Jurkat, Clone E6-1 (cell line): ENCODE results near the gene KRT7.
"Not testable (repeated sequence)": the region's sequence is repeated elsewhere in the genome, so short reads cannot be mapped to it uniquely, and the experiment has no call there.

Experiments used
- DNase-seq: peaks from one replicate; pipeline ENCODE4 v3.0.0-alpha.2; 2011; ENCODE audit warnings: low read depth, low spot score
- H3K4me3 ChIP-seq: 2 replicates; pipeline ENCODE4 v1.5.1; 2011; ENCODE audit warnings: mild to moderate bottlenecking, low read length, control low read depth, moderate library complexity

Gene KRT7

DNA sequence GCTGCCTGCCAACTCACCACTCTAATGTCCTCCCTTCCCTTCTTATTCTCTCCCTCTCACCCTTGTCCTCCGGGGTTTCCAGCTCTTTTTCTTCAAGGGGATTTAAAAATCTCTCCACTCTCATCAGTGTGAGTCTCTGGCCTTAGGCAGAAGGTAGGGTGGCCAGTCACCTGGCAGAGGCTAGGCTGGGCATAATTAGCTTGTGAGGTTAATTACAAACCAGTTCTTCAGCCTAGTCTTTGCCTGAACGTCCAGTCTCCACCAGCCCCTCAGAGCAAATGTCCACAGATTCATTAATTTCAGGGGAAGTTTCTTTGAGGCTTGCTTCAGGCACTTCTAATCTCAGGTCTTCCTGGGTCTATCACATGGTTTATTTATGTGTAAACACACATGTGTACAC, 6.7 kb downstream of the KRT7 start:
- H3K4me3 ChIP-seq, result no peak overlapping the region
- DNase-seq, result no peak

- not testable (repeated sequence) for DNase-seq, H3K4me3 ChIP-seq
Observed at GRCh38 chr12:52240247-52240646, 7.2 kb downstream of the KRT7 start.

DNA sequence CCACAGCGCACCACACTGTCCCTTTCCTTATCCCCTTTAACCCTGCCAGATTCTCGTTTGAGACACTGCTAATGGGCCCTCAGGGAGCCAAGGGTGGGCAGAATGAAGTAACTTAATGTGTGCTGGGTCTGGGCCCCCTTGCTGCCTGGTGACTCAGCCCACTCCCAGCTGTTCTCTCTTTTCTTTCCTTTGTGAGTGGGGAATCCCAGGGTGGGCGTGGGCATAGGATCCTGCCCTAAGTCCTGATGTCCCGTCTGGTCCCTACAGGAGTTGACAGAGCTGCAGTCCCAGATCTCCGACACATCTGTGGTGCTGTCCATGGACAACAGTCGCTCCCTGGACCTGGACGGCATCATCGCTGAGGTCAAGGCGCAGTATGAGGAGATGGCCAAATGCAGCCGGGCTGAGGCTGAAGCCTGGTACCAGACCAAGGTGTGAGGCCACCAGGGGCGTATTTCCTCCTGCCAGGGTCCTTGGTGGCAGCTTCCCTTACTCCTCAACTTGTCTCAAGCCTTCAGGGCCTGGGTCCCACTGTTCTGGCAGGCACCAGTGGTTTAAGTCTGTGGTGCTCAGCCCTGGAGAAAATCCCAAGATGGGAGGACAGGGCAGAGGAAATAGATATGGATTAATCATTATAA, 8.3 kb downstream of the KRT7 start:
- DNase-seq, result no peak
- no peak overlapping the region for H3K4me3 ChIP-seq

DNA sequence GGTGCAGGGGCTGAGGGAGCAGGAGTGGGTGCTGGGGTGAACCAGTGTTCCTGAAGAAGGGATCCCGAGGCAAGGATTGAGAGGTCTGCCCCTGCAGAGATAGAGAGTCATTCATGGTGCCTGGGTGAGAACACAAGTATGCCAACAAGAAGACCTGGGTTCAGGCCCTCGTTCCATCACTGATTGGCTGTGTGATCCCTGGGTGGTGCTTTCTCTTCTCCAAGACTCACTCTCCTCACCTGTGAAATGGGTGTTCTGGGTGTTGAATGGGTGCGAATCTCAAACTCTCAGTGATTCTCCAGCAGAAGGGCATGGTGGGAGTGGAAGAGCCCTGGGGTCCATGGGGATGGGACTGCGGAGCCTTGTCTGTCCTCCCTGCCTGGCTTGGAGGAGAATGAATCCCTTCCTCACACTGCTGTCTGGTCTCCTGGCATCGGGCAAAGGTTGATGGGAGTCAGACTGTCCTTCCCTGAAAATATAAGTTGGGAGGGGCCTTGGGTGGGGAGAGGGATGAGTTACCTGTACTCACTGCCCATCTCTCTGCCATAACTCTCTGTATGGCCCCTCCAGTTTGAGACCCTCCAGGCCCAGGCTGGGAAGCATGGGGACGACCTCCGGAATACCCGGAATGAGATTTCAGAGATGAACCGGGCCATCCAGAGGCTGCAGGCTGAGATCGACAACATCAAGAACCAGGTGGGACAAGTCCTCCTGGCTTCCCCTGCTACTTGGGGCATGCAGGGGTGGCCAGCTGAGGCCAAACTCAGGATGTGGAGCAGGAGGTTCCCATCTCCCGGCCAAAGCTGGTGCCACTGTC, 9.6 kb downstream of the KRT7 start:
- no peak for DNase-seq
- H3K4me3 ChIP-seq, result no peak overlapping the region

GRCh38 chr12:52243259-52243855, 10.3 kb downstream of the KRT7 start:
- H3K4me3 ChIP-seq, result no peak overlapping the region
- no peak for DNase-seq

DNA sequence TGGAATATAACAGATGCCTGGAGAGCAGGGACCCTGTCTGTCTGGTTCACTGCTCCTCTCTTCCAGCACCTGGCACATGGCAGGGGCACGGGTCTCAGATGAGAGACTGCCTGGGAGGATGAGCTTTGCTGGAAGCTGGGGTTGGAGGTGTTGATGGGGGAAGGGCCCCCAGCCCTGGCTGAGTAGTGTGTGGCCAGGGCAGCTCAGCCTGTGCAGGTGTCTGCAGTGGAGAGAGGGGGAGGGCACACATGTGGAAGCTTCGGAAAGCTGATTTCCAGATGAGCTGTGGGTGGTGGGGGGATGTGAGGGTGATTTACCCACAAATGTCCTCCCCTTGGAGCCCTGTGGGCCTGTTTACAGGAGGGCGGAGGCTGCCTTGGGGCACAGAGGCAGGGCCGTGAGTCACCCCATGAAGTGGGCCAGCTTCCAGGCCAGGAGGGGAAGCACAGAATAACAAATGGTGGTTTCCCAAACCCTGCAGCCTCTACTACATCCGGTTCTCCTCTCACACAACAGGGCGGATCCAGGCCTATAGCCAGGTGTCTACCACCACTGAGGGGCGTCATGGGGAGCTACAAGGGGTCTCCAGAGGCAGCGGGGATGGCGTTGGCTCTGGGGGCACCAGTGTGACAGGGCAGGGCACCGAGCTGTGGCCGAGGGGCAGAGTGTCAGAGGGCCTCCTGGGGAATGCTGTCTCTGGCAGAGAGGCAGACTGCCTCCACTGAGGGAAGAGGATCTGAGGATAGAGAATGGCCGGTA, 11.0 kb downstream of the KRT7 start:
- no peak overlapping the region for H3K4me3 ChIP-seq
- no peak for DNase-seq

GRCh38 chr12:52244615-52244994, 11.6 kb downstream of the KRT7 start:
- no peak overlapping the region for H3K4me3 ChIP-seq
- no peak for DNase-seq

DNA sequence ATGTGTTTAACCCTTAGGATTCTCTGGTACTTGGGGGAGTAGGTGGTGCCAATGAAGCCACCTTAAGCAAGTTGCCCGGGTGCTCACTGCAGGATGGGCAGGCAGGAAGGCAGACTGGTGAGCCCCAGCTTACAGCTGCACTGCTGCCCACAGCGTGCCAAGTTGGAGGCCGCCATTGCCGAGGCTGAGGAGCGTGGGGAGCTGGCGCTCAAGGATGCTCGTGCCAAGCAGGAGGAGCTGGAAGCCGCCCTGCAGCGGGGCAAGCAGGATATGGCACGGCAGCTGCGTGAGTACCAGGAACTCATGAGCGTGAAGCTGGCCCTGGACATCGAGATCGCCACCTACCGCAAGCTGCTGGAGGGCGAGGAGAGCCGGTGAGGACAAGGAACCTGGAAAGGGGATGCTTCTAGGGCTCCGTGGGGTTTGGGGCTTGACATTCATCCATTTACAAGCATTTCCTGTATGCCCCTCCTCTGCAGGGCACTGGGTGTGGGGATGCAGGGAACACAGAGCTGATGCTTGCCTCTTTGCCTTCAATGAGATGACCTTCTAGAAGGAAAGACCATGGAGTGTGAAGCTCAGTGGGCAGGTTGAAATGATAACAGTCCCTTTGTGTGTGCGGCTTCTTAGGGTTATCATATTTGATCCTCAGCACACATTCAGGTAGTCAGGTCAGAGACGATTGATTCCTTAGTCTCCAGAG, 12.4 kb downstream of the KRT7 start:
- H3K4me3 ChIP-seq, result no peak overlapping the region
- no peak for DNase-seq

GRCh38 chr12:52245962-52246569, 13.0 kb downstream of the KRT7 start:
- DNase-seq, result no peak
- no peak overlapping the region for H3K4me3 ChIP-seq

- H3K4me3 ChIP-seq, result no peak overlapping the region
- DNase-seq, result no peak
Observed at GRCh38 chr12:52246720-52247621, 13.9 kb downstream of the KRT7 start.

DNA sequence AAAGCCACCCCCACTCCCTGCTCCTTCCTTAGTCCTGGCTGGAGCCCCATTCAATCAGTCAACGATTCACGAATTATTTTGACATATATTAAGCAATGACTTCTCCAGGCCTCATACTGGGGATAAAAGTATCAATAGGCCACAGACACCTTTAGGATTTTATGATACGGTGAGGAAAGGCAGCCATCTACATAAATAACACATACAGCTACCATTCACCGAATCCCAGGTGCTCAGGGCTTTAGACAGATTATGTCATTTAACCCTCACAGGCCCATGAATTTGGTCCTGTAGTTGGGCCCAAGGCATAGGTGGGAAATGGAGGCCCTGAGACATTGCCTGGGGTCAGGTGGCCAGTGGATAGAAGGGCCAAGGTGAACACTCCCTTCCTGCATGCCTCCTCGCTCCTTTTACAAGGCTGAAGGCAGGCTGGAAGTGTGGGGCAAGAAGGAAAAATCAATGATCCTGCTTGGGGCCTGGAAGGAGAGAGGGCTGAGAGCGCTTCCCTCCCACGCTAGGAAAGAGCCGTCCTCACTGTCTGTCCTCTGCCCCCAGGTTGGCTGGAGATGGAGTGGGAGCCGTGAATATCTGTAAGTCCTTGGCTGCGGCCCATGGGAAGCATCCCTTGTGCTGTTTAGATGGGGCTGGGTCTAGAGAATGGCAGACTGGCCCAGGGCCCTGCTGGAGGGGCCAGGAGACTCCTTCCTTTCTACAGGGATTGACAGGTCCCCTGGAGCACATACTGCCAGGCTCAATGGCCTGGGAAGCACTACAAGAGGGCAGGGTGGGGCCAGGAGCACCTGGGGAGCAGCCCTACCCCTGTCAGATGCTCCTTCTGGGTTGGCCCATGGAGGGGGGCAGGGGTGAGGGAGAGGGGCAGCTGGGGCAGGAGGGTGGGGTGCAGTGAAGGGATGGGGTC, 14.8 kb downstream of the KRT7 start:
- no peak for DNase-seq
- H3K4me3 ChIP-seq, result no peak overlapping the region

GRCh38 chr12:52248541-52249461, 15.8 kb downstream of the KRT7 start:
- H3K4me3 ChIP-seq, result no peak overlapping the region
- no peak for DNase-seq

- no peak overlapping the region for H3K4me3 ChIP-seq
- no peak for DNase-seq
Observed at GRCh38 chr12:52249511-52250047, 16.5 kb downstream of the KRT7 start.

DNA sequence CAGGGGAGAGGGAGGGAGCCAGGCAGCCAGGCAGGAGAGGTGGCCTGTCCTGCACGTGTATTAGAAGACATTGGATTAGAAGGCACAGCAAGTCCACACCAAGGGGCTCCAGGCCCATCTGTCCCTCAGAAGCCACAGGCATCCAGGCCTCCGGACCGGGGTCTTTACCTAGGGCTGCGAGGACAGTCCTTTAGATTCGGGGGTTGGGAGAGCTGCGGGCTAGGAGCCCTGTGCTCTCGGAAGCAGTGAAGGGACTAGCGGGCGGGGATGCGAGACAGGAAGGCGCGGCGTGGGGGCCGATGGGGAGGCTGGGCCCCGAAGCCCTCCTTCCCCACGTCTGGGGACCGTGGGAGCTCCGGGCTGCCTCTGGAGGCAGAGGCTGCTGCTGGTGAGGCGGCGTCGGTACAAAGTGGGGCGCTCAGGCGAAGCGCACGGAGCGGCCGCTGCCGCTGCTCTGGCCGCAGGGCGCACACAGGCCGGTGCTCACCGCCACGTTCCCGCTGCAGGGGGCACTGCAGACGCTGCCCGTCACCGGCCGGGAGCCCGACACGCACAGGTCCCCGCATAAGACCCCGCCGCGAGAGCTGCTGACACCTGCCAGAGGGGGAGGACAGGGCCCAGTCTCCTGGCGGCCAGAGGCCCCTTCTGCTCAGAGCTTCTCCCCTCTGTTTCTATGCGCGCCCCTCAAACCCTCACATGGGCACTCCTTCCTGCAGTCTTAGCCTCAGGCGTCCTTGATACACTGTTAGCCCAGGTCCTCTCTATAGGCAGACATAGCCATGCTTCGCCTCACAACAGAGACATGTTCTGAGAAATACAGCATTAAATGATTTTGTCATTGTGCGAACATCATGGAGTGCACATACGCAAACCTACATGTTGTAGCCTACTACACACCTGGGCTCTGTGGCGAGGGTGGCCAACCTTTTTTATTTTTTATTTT, 17.3 kb downstream of the KRT7 start:
- no peak for DNase-seq
- no peak overlapping the region for H3K4me3 ChIP-seq
